Choroid plexus epithelial cell (primary cell): ENCODE data around the gene VCX.
"Not testable (repeated sequence)": the region's sequence is repeated elsewhere in the genome, so short reads cannot be mapped to it uniquely, and the experiment has no call there.

ENCODE experiments used
- DNase-seq: peaks from one replicate; pipeline ENCODE4 v3.0.0-alpha.2; 2010; ENCODE audit warnings: low read depth
- H3K4me3 ChIP-seq: 2 replicates; pipeline ENCODE4 v1.5.1; 2011; ENCODE audit warnings: low read depth, mild to moderate bottlenecking, control low read depth, low read length, moderate library complexity
- TF ChIP-seq, protein P1 (sequence below): conservative IDR thresholded peaks from 2 replicates; pipeline ENCODE4 v1.5.1; 2011; ENCODE audit warnings: low read depth, mild to moderate bottlenecking, control low read depth, inconsistent platforms, low read length, moderate library complexity

VCX gene

DNA sequence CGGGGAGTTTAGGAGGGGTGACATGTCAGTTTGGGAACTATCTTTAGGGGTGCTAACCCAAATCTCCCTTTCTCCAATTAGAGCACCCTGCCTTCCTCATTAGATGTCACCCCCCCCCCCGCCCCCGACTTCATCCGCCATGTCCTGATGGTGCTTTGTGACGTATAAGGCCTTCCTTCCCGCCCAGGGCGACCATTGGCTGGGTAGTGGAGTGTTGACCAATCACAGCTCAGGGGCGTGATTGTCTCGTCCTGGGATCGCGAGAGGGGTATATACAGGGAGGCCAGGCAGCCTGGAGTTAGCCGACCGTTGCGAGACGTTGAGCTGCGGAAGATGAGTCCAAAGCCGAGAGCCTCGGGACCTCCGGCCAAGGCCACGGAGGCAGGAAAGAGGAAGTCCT is at the start of gene VCX:
Gene VCX, plus strand, starts transcription at position 301 of the 400 bp plus-strand sequence. Its CDS starts 33 bp downstream, at position 334.
- DNase-seq, H3K4me3 ChIP-seq: not testable (repeated sequence)

DNA sequence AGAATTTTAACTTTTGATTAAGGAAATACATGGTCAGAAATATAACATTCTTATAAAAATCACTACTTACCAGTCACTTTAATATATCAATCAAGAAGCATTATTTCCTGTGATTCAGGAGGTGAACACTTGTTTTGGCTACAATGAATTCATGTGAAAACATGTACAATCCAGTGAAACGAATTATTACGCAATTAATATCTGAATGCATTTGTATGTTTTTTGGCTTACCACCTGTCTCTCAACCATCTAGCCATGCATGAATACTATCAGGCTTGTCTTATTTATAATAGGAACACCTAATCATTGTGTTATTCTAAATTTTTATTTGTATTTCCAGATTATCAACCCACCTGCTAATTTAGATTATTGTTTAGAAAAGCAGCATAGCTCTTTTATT is 44.6 kb upstream of the VCX start:
- no peak for DNase-seq
- H3K4me3 ChIP-seq = no peak overlapping the region
- TF ChIP-seq, protein P1, sequence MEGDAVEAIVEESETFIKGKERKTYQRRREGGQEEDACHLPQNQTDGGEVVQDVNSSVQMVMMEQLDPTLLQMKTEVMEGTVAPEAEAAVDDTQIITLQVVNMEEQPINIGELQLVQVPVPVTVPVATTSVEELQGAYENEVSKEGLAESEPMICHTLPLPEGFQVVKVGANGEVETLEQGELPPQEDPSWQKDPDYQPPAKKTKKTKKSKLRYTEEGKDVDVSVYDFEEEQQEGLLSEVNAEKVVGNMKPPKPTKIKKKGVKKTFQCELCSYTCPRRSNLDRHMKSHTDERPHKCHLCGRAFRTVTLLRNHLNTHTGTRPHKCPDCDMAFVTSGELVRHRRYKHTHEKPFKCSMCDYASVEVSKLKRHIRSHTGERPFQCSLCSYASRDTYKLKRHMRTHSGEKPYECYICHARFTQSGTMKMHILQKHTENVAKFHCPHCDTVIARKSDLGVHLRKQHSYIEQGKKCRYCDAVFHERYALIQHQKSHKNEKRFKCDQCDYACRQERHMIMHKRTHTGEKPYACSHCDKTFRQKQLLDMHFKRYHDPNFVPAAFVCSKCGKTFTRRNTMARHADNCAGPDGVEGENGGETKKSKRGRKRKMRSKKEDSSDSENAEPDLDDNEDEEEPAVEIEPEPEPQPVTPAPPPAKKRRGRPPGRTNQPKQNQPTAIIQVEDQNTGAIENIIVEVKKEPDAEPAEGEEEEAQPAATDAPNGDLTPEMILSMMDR = no peak

DNA sequence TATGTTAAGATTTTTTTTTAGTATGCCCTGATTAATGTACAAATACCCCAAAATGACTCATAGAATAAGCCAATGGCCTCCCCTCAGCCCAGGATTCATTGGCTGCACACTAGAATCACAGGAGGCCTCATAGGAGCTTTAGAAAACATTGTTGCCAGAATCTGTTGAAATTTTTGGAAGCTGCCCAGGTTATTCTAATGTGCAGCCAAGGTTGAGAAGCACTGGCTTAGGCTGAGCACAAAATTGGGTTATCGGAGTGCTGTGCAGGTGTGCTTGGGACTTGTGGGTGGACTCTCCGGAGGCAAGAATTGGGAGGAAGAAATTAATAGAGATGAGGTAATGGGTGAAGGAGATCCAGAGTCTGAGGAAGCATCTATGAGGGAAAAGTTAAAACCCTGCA is 41.3 kb upstream of the VCX start:
- H3K4me3 ChIP-seq = no peak overlapping the region
- no peak for DNase-seq
- TF ChIP-seq, protein P1 = no peak

DNA sequence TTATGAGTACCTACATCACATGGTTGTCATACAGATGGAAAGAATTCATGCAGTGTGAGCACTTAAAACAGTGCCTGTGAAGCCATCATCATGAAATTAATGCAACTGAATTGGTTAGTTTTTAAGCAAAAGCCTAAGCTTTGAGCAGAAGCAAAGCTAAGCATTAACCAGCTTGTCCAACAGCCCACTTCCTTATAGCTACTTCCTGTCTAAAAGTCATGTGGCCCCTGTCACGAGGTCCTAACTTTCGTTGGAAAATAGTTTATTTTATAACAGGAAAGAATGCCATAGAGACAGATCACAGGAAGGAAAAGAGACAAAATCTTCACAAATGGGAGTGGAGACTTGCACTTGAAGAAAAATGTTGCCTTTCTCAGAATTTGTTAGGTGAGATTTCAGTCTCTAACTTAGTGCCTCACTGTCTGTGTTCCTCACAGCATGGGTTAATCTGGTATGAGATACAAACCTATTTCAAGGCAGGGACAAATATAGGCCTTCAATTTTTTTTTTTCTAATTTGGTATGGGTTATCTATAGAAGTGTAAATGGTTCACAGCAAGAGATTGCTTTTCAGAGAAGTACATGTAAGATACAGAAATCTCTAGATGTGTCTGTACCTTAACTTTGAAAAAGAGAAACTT is 27.7 kb upstream of the VCX start:
- no peak overlapping the region for H3K4me3 ChIP-seq
- TF ChIP-seq, protein P1 = no peak
- DNase-seq = no peak

DNA sequence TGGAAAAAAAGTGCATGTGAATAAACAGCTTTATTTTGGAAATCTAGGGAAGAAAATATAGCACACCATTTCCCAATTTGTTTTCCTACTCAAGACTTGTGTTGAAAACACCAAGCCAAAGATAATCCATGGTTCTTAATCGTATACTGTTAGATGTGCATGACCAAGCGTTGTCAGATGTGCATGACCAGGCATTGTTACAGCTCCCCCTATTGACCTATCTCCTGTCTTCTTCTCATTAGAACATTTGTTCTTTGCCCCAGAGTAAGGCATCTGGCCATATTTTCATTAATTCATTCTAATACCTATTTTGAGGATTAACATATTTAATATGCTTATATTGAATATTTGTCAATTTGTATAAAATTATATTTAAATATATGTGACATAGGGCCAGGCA is 14.4 kb upstream of the VCX start:
- no peak overlapping the region for H3K4me3 ChIP-seq
- TF ChIP-seq, protein P1 = no peak
- DNase-seq = no peak

GRCh38 chrX:7841084-7841805 is 1.7 kb upstream of the VCX start:
- no peak overlapping the region for H3K4me3 ChIP-seq
- DNase-seq = no peak
- TF ChIP-seq, protein P1 = no peak

GRCh38 chrX:7852166-7852565 is 9.2 kb downstream of the VCX start:
- DNase-seq = no peak
- H3K4me3 ChIP-seq = no peak overlapping the region
- TF ChIP-seq, protein P1 = no peak
